Kidney (tissue), 22 donors: ENCODE measurements around the gene CPSF2. TPM values are rescaled to one million over a fixed set of nuclear protein-coding genes. Genes with fewer than 3 reads are reported as not detected.

Experiments used
- DNase-seq, 5 donors: peaks; one replicate each; pipeline ENCODE4 v3.0.0-alpha.2; 2013 to 2020
- FAIRE-seq: peaks from 2 replicates; lab custom pipeline; 2012; peaks lifted over from hg19 to GRCh38; lab: Jason Lieb, UNC
- H3K27ac ChIP-seq, 2 donors: one replicate each; pipeline ENCODE4 v1.7.0; 2013; ENCODE audit warnings: low read depth in 2 of 2, low read length in 2 of 2, inconsistent platforms in 1 of 2
- H3K27me3 ChIP-seq: one replicate; pipeline ENCODE4 v1.7.1; 2013; ENCODE audit warnings: low read length, inconsistent platforms; ENCODE audit not compliant: control insufficient read depth, insufficient read depth
- H3K36me3 ChIP-seq, 3 donors: one replicate each; pipeline versions ENCODE4 v1.7.0 to v1.7.1; 2013; ENCODE audit warnings: low read length in 3 of 3, control low read depth in 1 of 3, inconsistent platforms in 1 of 3; ENCODE audit not compliant: insufficient read depth in 3 of 3, control insufficient read depth in 2 of 3
- H3K4me1 ChIP-seq, 3 donors: one replicate each; pipeline versions ENCODE4 v1.7.0 to v1.7.1; 2013; ENCODE audit warnings: low read length in 3 of 3, inconsistent platforms in 1 of 3, low read depth in 1 of 3; ENCODE audit not compliant: control insufficient read depth in 2 of 3, insufficient read depth in 2 of 3
- H3K4me3 ChIP-seq, 3 donors: one replicate each; pipeline versions ENCODE4 v1.7.0 to v1.8.1; 2013; ENCODE audit warnings: low read length in 3 of 3, control low read depth in 1 of 3, inconsistent platforms in 1 of 3
- H3K9ac ChIP-seq, 3 donors: one replicate each; pipeline versions ENCODE4 v1.7.0 to v1.7.1; 2013; ENCODE audit warnings: low read length in 3 of 3, control low read depth in 1 of 3, inconsistent platforms in 1 of 3
- H3K9me3 ChIP-seq, 3 donors: one replicate each; pipeline versions ENCODE4 v1.7.0 to v1.7.1; 2013; ENCODE audit warnings: low read length in 3 of 3, control low read depth in 1 of 3, inconsistent platforms in 1 of 3; ENCODE audit not compliant: control insufficient read depth in 2 of 3, insufficient read depth in 1 of 3
- CTCF ChIP-seq: IDR thresholded peaks from 3 replicates; pipeline ENCODE4 v1.5.1; 2012; ENCODE audit warnings: mild to moderate bottlenecking, moderate library complexity, borderline replicate concordance; ENCODE audit not compliant: insufficient read depth; ENCODE audit errors: extremely low read depth
- intact Hi-C: fragments of 100-400 bp; cut with DNase I; formaldehyde crosslinking; loops from one replicate; pipeline ENCODE4 v1.11.1; 2022
- long read RNA-seq, 10 donors: library from polyadenylated mRNA in 1 of 10; unstranded in 1 of 10; transcript quantifications; one replicate each; pipeline ENCODE4 v2.0.0 and lab custom pipeline, GENCODE V29; 2021 to 2026
- polyA plus RNA-seq: library from polyadenylated mRNA; stranded (reverse); fragments of 350-450 nt; fragmentation: Illumina TruSeq; extraction: RNeasy Lipid Tissue Mini Kit (QIAGEN cat#74804); gene quantifications from one replicate; pipeline ENCODE4 v1.2.3, GENCODE V29; 2014; ENCODE audit warnings: low read depth, low replicate concordance; ENCODE audit not compliant: insufficient read depth
- total RNA-seq: library from RNA; stranded (reverse); fragmentation: NEBNext Ultra II Directional; extraction: Animal tissue kit (Norgen Biotek cat#: 25700); gene quantifications from one replicate; pipeline ENCODE4 v1.2.1, GENCODE V29; 2021
- donor health status: control.
- donor health status: control.
- donor health status: control.
- donor health status: control.
- donor health status: control.
- donor health status: DM: yes; HTN: yes; CAD: no.
- donor health status: Normal renal cell carcinoma (clear cell type).

The CPSF2 gene
- total RNA-seq, result 51.6 TPM
- 12.3 TPM for polyA plus RNA-seq
- long read RNA-seq, donor 1, full-length matches to known transcripts, result 1 of 1 reads
- long read RNA-seq, donor 1, partial matches to known transcripts, result 0 of 1 reads
- long read RNA-seq, donor 1, other reads (novel, unspliced or antisense), result 0 of 1 reads
- long read RNA-seq, donor 2, full-length matches to known transcripts, result 3 of 3 reads
- long read RNA-seq, donor 2, partial matches to known transcripts, result 0 of 3 reads
- long read RNA-seq, donor 2, other reads (novel, unspliced or antisense), result 0 of 3 reads
- long read RNA-seq, donor 3, full-length matches to known transcripts, result 2 of 2 reads
- long read RNA-seq, donor 3, partial matches to known transcripts, result 0 of 2 reads
- long read RNA-seq, donor 3, other reads (novel, unspliced or antisense), result 0 of 2 reads
- long read RNA-seq, donor 4, full-length matches to known transcripts, result 1 of 1 reads
- long read RNA-seq, donor 4, partial matches to known transcripts, result 0 of 1 reads
- long read RNA-seq, donor 4, other reads (novel, unspliced or antisense), result 0 of 1 reads
- long read RNA-seq, donor 5, result 0 reads
- long read RNA-seq, donor 6, result 0 reads
- long read RNA-seq, donor 7, full-length matches to known transcripts, result 2 of 9 reads
- long read RNA-seq, donor 7, partial matches to known transcripts, result 5 of 9 reads
- long read RNA-seq, donor 7, other reads (novel, unspliced or antisense), result 2 of 9 reads
- long read RNA-seq, donor 8, full-length matches to known transcripts, result 2 of 2 reads
- long read RNA-seq, donor 8, partial matches to known transcripts, result 0 of 2 reads
- long read RNA-seq, donor 8, other reads (novel, unspliced or antisense), result 0 of 2 reads
- long read RNA-seq, donor 9, full-length matches to known transcripts, result 2 of 2 reads
- long read RNA-seq, donor 9, partial matches to known transcripts, result 0 of 2 reads
- long read RNA-seq, donor 9, other reads (novel, unspliced or antisense), result 0 of 2 reads
- long read RNA-seq, donor 10, full-length matches to known transcripts, result 4 of 4 reads
- long read RNA-seq, donor 10, partial matches to known transcripts, result 0 of 4 reads
- long read RNA-seq, donor 10, other reads (novel, unspliced or antisense), result 0 of 4 reads

GRCh38 chr14:92121670-92122350 lies at the start of gene CPSF2, which contains the start of gene NDUFB1:
TSS of gene CPSF2 (plus strand) at chr14:92121969. CDS start at chr14:92130985, 9,016 bp downstream.
TSS of gene NDUFB1 (minus strand) at chr14:92121706. CDS start at chr14:92117637, 4,069 bp downstream.
- FAIRE-seq, result no peak
- peak within 1 kb of the TSS; percentile 90 to 99 (median 94) for H3K4me3 ChIP-seq

DNA sequence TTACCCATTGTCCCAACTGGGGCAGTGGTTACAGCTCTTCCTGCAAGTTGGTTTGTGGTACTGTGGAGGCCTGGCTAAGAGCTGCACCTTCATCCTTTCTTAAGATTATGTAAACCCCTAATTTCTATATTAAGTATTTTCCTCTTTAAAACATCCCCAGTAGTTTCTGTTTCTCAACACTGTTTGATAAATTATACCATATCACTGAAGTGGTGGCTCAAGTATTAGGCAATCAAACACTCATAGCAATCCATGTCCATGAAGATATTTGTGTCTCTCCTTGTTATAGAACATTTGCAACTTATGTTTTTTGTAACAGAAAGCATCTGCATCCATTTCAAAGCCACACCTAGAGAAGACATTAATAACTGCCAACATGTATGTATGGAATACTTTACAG lies 47.2 kb upstream of the CPSF2 start:
- no peak for FAIRE-seq
- no peaks in the 10 kb centered on the region for H3K4me1 ChIP-seq
- no peaks in the 10 kb centered on the region for H3K9me3 ChIP-seq
- H3K4me3 ChIP-seq, result no peak overlapping the region
- intact Hi-C loops, result no loop called here
- TF ChIP-seq CTCF, result no peak
- no peaks in the 10 kb centered on the region for H3K27me3 ChIP-seq
- no peak overlapping the region for H3K27ac ChIP-seq
- H3K36me3 ChIP-seq, result peaks cover 0 to 8% (median 5%) of the 10 kb centered on the region in 3 donors
- no peak for DNase-seq
- H3K9ac ChIP-seq, result no peak overlapping the region

More at GRCh38 chr14:92121670-92122350, at the start of gene CPSF2, which contains the start of gene NDUFB1:
- Histone ChIP-seq H3K4me1 (peaks cover 0 to 2% (median 0%) of the 10 kb centered on the region in 3 donors), H3K27me3 (no peaks in the 10 kb centered on the region), H3K36me3 (peaks cover 0 to 9% (median 4%) of the 10 kb centered on the region in 3 donors), H3K9ac (peak within 1 kb of the TSS; percentile 84 to 97 (median 87)), H3K9me3 (no peaks in the 10 kb centered on the region), H3K27ac (peak within 1 kb of the TSS; percentile 96)
- no peak for TF ChIP-seq CTCF
- DNase-seq, result peak; percentile 85 to 93 (median 91)
- intact Hi-C loops, result no loop called here

GRCh38 chr14:92088494-92088893 lies 33.3 kb upstream of the CPSF2 start:
- no peak for TF ChIP-seq CTCF
- intact Hi-C loops, result no loop called here
- H3K4me1 ChIP-seq, result no peaks in the 10 kb centered on the region
- H3K27ac ChIP-seq, result no peak overlapping the region
- H3K27me3 ChIP-seq, result no peaks in the 10 kb centered on the region
- peaks cover 0 to 17% (median 6%) of the 10 kb centered on the region in 3 donors for H3K36me3 ChIP-seq
- H3K9ac ChIP-seq, result no peak overlapping the region
- DNase-seq (no peak), FAIRE-seq (no peak)
- no peaks in the 10 kb centered on the region for H3K9me3 ChIP-seq
- H3K4me3 ChIP-seq, result no peak overlapping the region
